ENCODE results near the gene STRN3. TPM values are rescaled to one million over a fixed set of nuclear protein-coding genes. Genes with fewer than 3 reads are reported as not detected.

STRN3 gene
- total RNA-seq, 2 experiments from 2014 or later, result 17.7 to 21.7 TPM

DNA sequence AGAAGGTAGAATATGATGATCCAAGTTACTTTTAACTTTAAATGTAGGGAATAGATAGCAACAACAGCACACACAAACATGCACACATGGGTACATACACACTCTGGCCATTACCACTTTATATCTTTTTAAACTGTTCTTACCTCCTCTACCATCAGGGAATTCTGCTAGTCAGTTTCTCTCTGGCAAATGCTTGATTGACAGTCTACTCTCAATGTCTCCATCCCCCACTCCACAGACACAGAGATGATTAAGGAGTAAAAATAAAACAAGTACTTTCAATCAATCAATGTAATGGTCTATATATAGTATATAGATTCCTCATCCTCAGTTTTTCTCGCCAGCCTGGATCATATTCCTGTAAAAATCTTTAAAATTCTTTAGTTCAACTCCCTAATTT, 16.1 kb upstream of the STRN3 start:
- ChIA-PET POLR2A (no interaction called here), CTCF (interaction anchor here (0.6 kb wide), 1 partner anchor 11 kb away, joined by 3 read pairs; no protein-coding TSS in a partner anchor)

GRCh38 chr14:31038521-31039166, 12.5 kb upstream of the STRN3 start:
- CTCF ChIA-PET, result interaction anchor here (0.5 to 1.1 kb wide), 3 partner anchors 48 to 60 kb away, joined by 3 to 5 read pairs (median 3); no protein-coding TSS in a partner anchor
- POLR2A ChIA-PET, result interaction anchor here (0.7 kb wide), 1 partner anchor 43 kb away, joined by 3 read pairs; no protein-coding TSS in a partner anchor

DNA sequence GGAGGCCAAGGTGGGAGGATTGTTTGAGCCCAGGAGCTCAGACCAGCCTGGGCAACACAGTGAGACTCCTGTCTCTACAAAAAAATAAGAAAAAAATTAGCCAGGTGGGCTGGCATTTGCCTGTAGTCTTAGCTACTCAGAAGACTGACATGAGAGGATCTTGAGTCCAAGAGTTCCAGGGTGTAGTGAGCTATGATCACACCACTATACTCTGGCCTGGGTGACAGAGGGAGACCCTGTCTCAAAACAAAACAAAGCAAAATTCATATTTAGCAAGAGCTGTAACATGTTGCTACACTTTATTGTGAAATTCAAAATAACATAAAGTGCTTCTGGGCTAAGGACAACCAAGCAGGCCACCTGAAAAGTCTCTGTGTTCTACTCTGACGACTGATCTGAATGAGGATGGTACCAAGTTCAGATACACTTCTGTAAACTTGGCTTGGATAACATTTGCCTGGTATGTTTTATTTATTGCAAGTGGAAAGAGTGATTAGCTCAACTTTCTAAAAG, 11.6 kb upstream of the STRN3 start:
- CTCF ChIA-PET, result interaction anchor here (1.1 kb wide), 1 partner anchor 49 kb away, joined by 3 read pairs; no protein-coding TSS in a partner anchor

DNA sequence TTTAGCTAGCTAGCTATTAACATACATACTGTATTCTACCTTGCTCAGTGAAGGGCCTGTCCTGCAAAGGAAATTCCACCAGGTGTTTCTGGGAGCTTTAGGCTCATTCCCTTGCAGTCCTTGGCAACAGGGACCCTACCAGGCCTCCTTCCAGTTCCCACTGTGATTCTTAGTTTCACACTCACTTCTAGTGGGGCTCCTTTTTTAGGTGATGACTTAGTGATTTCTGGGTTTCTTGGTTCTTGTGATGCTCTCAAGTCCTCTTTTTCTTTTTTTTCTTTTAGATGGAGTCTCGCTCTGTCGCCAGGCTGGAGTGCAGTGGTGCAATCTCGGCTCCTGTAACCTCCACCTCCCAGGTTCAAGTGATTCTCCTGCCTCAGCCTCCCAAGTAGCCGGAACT, 10.4 kb upstream of the STRN3 start:
- ChIA-PET POLR2A (no interaction called here), CTCF (no interaction called here)

More for the DNA sequence above, 11.6 kb upstream of the STRN3 start:
- POLR2A ChIA-PET, result no interaction called here

- ChIA-PET CTCF (interaction anchor here (0.6 kb wide), 1 partner anchor 255 kb away, joined by 4 read pairs; no protein-coding TSS in a partner anchor), POLR2A (no interaction called here)
Measured at GRCh38 chr14:31030469-31030868, 4.3 kb upstream of the STRN3 start.

GRCh38 chr14:31029016-31029970, 3.1 kb upstream of the STRN3 start:
- ChIA-PET CTCF (no interaction called here), POLR2A (interaction anchor here (0.6 kb wide), 1 partner anchor 94 kb away, joined by 4 read pairs; no protein-coding TSS in a partner anchor)

GRCh38 chr14:31027847-31028246, 1.7 kb upstream of the STRN3 start:
- POLR2A ChIA-PET, result no interaction called here
- CTCF ChIA-PET, result no interaction called here

DNA sequence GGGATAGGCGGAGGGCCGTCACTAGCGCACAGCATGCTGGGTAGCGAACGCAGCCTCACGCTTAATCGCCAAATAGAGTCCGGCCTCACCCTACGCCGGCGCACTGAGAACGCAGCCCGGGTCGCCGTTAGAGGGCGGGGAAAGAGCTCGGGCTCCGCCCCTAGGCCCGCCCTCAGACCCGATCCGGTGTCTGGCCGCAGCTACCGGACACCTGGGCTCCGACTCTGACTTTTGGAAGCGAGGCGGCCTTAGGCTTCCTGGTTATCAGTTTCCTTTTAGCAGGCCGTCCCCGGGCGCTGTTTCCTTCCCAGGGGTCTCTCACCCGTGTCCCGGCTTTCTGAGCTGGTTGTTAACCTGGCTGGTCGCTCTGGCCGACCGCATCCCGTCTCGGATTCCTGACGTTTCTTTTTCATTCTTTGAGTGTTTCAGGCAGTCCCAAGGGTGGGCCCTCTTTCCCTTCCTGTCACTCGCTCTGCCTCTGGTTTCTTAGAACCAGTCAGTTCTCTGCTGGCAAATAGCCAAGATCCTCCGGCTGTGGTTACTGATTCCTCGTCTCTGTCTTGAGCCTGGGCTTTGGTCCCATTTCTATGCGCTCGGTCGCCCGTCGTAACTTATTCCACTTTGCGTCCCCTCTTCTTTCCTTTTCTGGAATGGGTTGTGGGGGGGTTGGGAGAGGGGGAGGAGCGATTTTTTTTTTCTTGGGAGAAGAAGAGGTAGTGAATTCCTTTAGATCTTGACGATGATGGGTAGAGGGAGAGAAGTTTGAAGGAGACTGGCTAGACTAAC, 464 bp upstream of the STRN3 start:
- POLR2A ChIA-PET, result interaction anchor here (0.7 to 1.9 kb wide), 6 partner anchors 24 to 405 kb away, joined by 3 to 14 read pairs (median 4); partner anchors contain the start of gene HECTD1
- CTCF ChIA-PET, result interaction anchor here (0.7 kb wide), 1 partner anchor 279 kb away, joined by 3 read pairs; no protein-coding TSS in a partner anchor

DNA sequence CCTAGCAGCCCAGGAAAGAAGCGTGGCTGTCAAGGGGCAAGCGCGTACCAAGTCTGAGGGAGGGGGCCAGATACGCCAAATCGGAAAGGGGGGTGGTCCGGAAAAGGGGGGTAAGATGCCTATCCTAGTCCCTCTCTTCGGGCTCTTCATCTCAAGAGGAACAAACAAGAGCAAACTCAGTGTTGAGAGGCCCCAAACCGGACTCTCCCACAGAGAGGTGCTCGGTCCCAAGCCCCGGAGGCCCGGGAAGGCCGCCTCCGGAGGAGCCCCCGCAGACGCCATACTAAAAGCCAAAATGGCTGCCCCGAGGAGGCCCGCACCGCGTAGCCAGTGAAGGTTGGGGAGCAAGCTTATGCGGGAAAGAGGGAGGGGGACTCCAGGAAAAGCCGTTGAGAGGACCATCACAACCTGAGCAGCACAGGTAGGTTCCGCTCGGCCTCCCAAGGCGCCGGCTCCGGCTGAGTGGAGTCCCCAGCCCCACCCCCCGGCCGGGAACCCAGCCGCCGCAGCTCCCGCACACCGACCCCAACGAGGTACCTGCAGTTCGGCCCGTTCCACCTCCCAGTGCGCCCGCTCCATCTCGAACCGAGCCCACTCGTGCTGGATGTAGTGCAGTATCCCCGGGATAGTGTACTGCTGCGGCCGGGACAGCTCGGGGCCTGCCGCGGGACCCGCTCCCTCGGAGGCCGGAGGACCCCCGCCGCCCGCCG, 657 bp downstream of the STRN3 start, which contains the start of gene AP4S1:
AP4S1 (plus strand) TSS at position 283 of the 710 bp plus-strand sequence. CDS start 40,548 bp downstream, outside the sequence.
- ChIA-PET POLR2A (interaction anchor here (1.0 to 1.9 kb wide), 5 partner anchors 23 to 182 kb away, joined by 3 to 14 read pairs (median 5); partner anchors contain the start of gene HECTD1), CTCF (no interaction called here)

DNA sequence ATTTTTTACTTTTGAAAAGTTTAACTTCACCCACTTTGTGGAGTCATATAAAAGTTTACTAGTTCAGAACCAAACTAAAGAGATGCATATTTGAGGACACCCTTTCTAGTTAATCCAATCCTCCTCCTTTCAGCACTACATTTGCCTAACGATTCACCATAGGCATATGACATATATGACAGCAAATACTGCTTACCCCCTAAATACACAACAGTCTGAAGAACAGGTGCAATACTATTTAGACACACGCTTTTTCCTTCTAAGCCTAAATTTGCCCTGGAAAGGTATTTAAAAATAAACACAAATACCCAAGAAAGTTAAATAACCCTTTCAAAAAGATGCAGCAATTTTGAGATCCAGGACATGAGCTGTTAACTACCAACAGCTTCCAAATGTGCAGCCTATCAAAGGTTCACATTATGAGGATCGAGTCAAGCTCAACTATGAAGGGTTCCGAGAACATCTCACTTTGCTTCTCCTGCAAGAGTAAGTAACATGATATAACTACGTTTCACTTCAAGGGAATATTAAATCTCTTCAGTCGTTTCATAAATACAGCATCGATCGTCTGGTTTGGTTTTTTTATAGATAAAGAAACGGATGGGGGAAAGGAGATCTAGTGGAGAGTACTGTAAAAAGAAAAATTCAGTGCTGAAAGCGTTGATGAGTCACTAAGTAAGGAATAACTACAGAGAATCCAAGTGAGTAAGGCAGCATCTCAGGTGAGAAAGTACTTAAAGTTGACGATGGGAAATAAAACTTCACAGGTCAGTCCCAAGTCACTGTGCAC, 1.4 kb downstream of the STRN3 start:
- ChIA-PET CTCF (no interaction called here), POLR2A (interaction anchor here (1.9 kb wide), 1 partner anchor 29 kb away, joined by 7 read pairs; no protein-coding TSS in a partner anchor)

GRCh38 chr14:31024010-31024480, 2.1 kb downstream of the STRN3 start:
- ChIA-PET CTCF (no interaction called here), POLR2A (no interaction called here)

DNA sequence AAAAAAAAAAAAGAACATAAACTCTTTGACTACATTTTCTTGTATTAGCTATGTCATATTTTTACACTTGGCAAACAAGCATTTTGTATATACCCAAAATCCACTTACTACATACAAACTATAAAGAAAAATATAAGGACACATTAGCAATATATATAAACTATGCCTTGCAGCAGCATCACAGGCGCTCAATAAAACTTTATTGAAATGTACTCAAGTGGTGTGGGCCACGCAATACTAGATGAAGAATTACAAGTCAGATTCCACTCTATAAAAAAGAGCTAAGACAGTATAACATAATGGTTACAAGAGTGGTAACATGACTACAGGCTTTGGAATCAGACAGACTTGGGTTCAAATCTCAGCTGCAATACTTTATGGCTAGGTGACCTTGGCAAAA, 3.8 kb downstream of the STRN3 start:
- POLR2A ChIA-PET, result no interaction called here
- CTCF ChIA-PET, result no interaction called here

- CTCF ChIA-PET, result no interaction called here
- POLR2A ChIA-PET, result no interaction called here
Measured at GRCh38 chr14:31021576-31021949, 4.6 kb downstream of the STRN3 start.

DNA sequence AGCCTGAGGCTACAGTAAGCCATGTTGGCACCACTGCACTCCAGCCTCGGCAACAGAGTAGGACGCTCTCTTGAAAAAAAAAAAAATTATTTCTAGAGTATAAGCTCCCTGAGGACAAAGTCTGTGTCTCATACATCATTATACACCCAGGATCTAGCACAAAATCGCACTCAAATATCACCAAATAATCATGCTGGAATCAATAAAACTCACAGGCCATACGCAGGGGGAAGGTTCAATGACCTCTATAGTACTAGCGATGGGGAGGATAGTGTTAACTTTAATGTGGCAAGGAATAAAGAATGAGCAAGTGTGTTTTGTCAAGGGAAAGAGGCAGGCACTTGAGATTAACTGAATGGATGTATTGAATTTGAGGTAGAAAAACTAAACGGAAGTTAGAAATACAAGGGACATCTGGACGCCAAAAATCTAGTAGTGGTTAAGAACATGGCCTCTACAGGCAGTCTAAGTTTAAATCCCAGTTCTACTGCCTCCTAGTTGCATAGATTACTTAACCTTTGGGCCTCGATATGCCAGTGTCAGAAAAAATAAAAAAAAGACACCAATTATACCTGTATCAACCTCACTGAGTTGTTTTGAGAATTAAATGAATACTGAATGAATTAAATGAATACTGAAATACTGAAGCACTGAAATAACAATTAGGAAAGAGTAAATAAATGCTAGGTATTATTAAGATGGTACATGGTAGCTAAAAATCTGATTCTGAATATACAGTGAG, 5.2 kb downstream of the STRN3 start:
- ChIA-PET CTCF (no interaction called here), POLR2A (interaction anchor here (0.7 kb wide), 1 partner anchor 398 kb away, joined by 5 read pairs; no protein-coding TSS in a partner anchor)

DNA sequence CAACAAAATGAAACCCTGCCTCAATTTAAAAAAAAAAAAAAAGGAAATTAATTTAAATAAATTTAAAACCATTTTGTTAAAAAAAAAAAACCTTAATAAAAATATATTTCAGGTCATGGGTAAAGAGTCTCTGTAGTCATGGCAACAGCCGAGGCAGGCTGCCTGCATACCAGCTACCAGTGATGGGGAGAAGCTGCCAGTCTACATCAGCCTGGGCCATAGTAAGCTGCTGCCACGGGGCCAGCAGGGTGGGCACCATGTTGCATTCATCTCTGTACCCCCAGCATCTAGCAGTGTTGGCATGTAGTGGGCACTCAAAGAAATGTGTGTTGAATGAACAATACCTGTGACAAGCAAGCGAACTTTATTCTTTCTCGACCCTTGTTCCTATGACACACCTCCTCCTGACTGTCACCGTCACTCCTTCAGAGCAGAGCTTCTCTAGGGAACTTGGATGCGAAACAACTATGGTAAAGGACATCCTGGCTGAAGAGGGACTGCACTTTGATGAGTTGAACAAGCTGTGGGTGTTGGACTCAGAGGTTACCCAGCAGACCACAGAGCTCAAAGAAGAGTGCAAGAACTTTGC, 8.0 kb downstream of the STRN3 start:
- ChIA-PET POLR2A (interaction anchor here (0.5 to 0.7 kb wide), 2 partner anchors 15 to 395 kb away, joined by 4 to 7 read pairs; no protein-coding TSS in a partner anchor), CTCF (interaction anchor here (0.5 kb wide), 1 partner anchor 460 kb away, joined by 4 read pairs; no protein-coding TSS in a partner anchor)

DNA sequence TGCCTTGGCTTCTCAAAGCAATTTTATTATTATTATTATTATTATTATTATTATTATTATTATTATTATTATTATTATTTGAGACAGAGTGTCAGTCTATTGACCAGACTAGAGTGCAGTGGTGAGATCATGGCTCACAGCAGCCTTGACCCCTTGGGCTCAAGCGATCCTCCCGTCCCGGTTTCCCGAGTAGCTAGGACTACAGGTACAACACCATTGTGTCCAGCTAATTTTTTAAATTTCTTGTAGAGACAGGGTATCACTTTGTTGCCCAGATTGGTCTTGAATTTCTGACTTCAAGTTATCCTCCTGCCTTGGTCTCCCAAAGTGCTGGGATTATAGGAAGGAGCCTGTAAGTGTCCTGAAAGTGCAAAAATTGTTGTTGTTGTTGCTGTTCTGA, 12.3 kb downstream of the STRN3 start:
- CTCF ChIA-PET, result no interaction called here
- POLR2A ChIA-PET, result no interaction called here

- POLR2A ChIA-PET, result no interaction called here
- CTCF ChIA-PET, result no interaction called here
Measured at GRCh38 chr14:31010935-31011334, 15.2 kb downstream of the STRN3 start.
